Astrocyte (in vitro differentiated cells and primary cell): ENCODE measurements around the gene CMIP. TPM values are rescaled to one million over a fixed set of nuclear protein-coding genes. Genes with fewer than 3 reads are reported as not detected.

Experiments
- DNase-seq: peaks from one replicate; pipeline ENCODE4 v3.0.0-alpha.2; 2010; ENCODE audit warnings: low read depth
- FAIRE-seq: peaks from 2 replicates; lab custom pipeline; 2011; peaks lifted over from hg19 to GRCh38; lab: Jason Lieb, UNC
- H2AFZ ChIP-seq: 2 replicates; pipeline ENCODE4 v1.6.0; 2012; ENCODE audit warnings: low read depth, low read length, inconsistent platforms
- H3K27ac ChIP-seq: 2 replicates; pipeline ENCODE4 v1.5.1; 2011; ENCODE audit warnings: low read depth, low read length, inconsistent platforms
- H3K27me3 ChIP-seq: 2 replicates; pipeline ENCODE4 v1.6.0; 2011; ENCODE audit warnings: low read length, inconsistent platforms; ENCODE audit not compliant: insufficient read depth
- H3K36me3 ChIP-seq: 2 replicates; pipeline ENCODE4 v1.5.1; 2011; ENCODE audit warnings: low read length, inconsistent platforms; ENCODE audit not compliant: insufficient read depth
- H3K4me1 ChIP-seq: 2 replicates; pipeline ENCODE4 v1.5.1; 2011; ENCODE audit warnings: low read length, inconsistent platforms; ENCODE audit not compliant: insufficient read depth
- H3K4me2 ChIP-seq: 2 replicates; pipeline ENCODE4 v1.6.0; 2012; ENCODE audit warnings: low read length, inconsistent platforms
- H3K4me3 ChIP-seq: 2 replicates; pipeline ENCODE4 v1.5.1; 2011; ENCODE audit warnings: low read depth, mild to moderate bottlenecking, low read length, inconsistent platforms; ENCODE audit not compliant: insufficient read depth
- H3K79me2 ChIP-seq: 2 replicates; pipeline ENCODE4 v1.6.0; 2012; ENCODE audit warnings: mild to moderate bottlenecking, low read length, inconsistent platforms; ENCODE audit not compliant: insufficient read depth
- H3K9ac ChIP-seq: 2 replicates; pipeline ENCODE4 v1.6.0; 2012; ENCODE audit warnings: mild to moderate bottlenecking, low read length, inconsistent platforms
- H3K9me3 ChIP-seq: 2 replicates; pipeline ENCODE4 v1.5.1; 2012; ENCODE audit warnings: low read depth, mild to moderate bottlenecking, low read length, inconsistent platforms; ENCODE audit not compliant: insufficient read depth
- H4K20me1 ChIP-seq: 2 replicates; pipeline ENCODE4 v1.6.0; 2012; ENCODE audit warnings: low read length, inconsistent platforms; ENCODE audit not compliant: insufficient read depth
- H3K27ac Mint-ChIP-seq: one replicate; pipeline ENCODE4 v1.8.0; 2021; ENCODE audit warnings: mild to moderate bottlenecking, mixed read lengths; ENCODE audit not compliant: unreplicated experiment
- H3K27me3 Mint-ChIP-seq: one replicate; pipeline ENCODE4 v1.8.0; 2021; ENCODE audit warnings: low read depth, mixed read lengths; ENCODE audit not compliant: unreplicated experiment
- H3K36me3 Mint-ChIP-seq: one replicate; pipeline ENCODE4 v1.8.0; 2021; ENCODE audit warnings: low read depth, mixed read lengths; ENCODE audit not compliant: unreplicated experiment
- H3K4me1 Mint-ChIP-seq: one replicate; pipeline ENCODE4 v1.8.0; 2021; ENCODE audit warnings: low read depth, mixed read lengths; ENCODE audit not compliant: unreplicated experiment
- H3K4me3 Mint-ChIP-seq: one replicate; pipeline ENCODE4 v1.8.0; 2021; ENCODE audit warnings: mild to moderate bottlenecking, moderate library complexity, mixed read lengths; ENCODE audit not compliant: unreplicated experiment
- H3K9me3 Mint-ChIP-seq: one replicate; pipeline ENCODE4 v1.8.0; 2021; ENCODE audit warnings: mild to moderate bottlenecking, mixed read lengths; ENCODE audit not compliant: unreplicated experiment
- EZH2 ChIP-seq: IDR thresholded peaks from 2 replicates; pipeline ENCODE4 v1.6.1; 2012; ENCODE audit warnings: mild to moderate bottlenecking, low read length, inconsistent platforms; ENCODE audit not compliant: insufficient read depth
- total RNA-seq: library from RNA; stranded (reverse); gene quantifications from 2 replicates; pipeline ENCODE4 v1.2.1, GENCODE V29; 2021
- TF ChIP-seq, protein P1 (sequence below): IDR thresholded peaks from 2 replicates; pipeline ENCODE4 v1.5.1; 2011; ENCODE audit warnings: low read depth, mild to moderate bottlenecking, inconsistent platforms, low read length, moderate library complexity; ENCODE audit not compliant: insufficient read depth

CMIP gene
- total RNA-seq, 1 donor from 2014 or later = 71.5 TPM

DNA sequence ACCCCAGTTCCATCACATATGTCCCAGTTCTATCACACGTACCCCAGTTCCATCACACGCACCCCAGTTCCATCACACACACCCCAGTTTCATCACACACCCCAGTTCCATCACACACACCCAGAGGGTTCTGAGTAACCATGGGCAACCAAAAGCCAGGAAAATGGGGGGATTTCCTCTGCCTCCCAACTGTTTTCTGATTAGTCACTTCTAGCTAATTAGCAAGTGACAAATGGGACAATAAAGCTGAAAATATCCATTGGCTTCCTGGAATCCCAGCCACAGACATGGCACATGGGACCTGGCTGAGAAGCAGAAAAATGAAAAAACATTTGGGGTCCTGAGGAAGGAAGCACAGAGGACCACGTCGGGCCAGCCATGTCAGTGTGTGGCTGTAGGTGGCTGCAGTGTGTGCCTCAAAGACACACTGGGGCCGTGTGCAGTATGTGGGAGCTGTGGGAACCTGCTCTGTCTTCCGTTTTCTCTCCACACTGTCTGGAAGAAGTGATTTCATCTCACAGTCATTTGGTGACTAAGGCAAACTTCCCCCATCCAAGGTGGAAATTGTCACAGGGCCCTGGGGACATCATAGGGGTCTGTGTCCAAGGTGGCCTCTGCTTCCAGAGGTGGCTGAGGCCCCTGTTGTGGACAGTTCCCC, 106.7 kb downstream of the CMIP start:
- peak overlapping the region; percentile 67 for H3K9ac ChIP-seq
- Mint-ChIP-seq H3K4me1 (peaks cover 33% of the 10 kb centered on the region), H3K27me3 (no peaks in the 10 kb centered on the region), H3K9me3 (no peaks in the 10 kb centered on the region), H3K36me3 (peaks cover 5% of the 10 kb centered on the region), H3K4me3 (no peak overlapping the region), H3K27ac (peak overlapping the region; percentile 94)
- H3K4me2 ChIP-seq = peak overlapping the region; percentile 72
- peak overlapping the region; percentile 73 for H3K27ac ChIP-seq
- H3K79me2 ChIP-seq = peaks cover 81% of the 10 kb centered on the region
- H4K20me1 ChIP-seq = peaks cover 72% of the 10 kb centered on the region
- H2AFZ ChIP-seq = no peak overlapping the region
- FAIRE-seq (no peak), DNase-seq (peak; percentile 78)
- H3K27me3 ChIP-seq = no peaks in the 10 kb centered on the region
- no peak for TF ChIP-seq EZH2
- TF ChIP-seq, protein P1, sequence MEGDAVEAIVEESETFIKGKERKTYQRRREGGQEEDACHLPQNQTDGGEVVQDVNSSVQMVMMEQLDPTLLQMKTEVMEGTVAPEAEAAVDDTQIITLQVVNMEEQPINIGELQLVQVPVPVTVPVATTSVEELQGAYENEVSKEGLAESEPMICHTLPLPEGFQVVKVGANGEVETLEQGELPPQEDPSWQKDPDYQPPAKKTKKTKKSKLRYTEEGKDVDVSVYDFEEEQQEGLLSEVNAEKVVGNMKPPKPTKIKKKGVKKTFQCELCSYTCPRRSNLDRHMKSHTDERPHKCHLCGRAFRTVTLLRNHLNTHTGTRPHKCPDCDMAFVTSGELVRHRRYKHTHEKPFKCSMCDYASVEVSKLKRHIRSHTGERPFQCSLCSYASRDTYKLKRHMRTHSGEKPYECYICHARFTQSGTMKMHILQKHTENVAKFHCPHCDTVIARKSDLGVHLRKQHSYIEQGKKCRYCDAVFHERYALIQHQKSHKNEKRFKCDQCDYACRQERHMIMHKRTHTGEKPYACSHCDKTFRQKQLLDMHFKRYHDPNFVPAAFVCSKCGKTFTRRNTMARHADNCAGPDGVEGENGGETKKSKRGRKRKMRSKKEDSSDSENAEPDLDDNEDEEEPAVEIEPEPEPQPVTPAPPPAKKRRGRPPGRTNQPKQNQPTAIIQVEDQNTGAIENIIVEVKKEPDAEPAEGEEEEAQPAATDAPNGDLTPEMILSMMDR = no peak
- H3K36me3 ChIP-seq = no peaks in the 10 kb centered on the region
- H3K4me1 ChIP-seq = peaks cover 38% of the 10 kb centered on the region
- H3K9me3 ChIP-seq = no peaks in the 10 kb centered on the region
- H3K4me3 ChIP-seq = no peak overlapping the region

GRCh38 chr16:81551821-81552304, 107.3 kb downstream of the CMIP start:
- Histone ChIP-seq H3K9me3 (no peaks in the 10 kb centered on the region), H3K27ac (peak overlapping the region; percentile 73), H3K9ac (peak overlapping the region; percentile 67), H4K20me1 (peaks cover 74% of the 10 kb centered on the region), H3K36me3 (no peaks in the 10 kb centered on the region), H3K27me3 (no peaks in the 10 kb centered on the region), H3K4me3 (no peak overlapping the region), H3K4me2 (peak overlapping the region; percentile 72), H2AFZ (no peak overlapping the region), H3K4me1 (peaks cover 38% of the 10 kb centered on the region), H3K79me2 (peaks cover 82% of the 10 kb centered on the region)
- Mint-ChIP-seq H3K4me3 (peak overlapping the region; percentile 34), H3K27ac (peak overlapping the region; percentile 94), H3K27me3 (no peaks in the 10 kb centered on the region), H3K36me3 (peaks cover 4% of the 10 kb centered on the region), H3K9me3 (no peaks in the 10 kb centered on the region), H3K4me1 (peaks cover 36% of the 10 kb centered on the region)
- TF ChIP-seq, protein P1 = no peak
- TF ChIP-seq EZH2 = no peak
- DNase-seq (peak; percentile 82), FAIRE-seq (no peak)

DNA sequence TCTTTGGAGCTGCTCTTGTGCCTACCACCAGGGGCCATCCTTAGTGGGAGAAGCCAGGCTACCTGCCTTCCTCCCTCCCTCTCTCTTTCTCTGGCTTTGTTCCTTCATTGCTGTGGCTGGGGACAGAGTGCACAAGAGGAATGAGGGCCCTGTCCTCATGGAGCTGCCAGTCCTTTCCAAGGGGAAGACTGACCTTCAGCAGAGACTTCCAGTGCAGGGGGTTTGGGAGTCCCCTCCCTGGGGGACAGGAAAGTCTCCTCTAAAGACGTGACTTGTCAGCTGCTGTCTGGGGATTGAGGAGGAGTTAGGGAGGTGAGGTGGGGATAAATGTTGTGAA, 108.1 kb downstream of the CMIP start:
- no peak overlapping the region for H3K4me3 ChIP-seq
- no peaks in the 10 kb centered on the region for H3K9me3 Mint-ChIP-seq
- peak overlapping the region; percentile 73 for H3K27ac ChIP-seq
- peaks cover 84% of the 10 kb centered on the region for H3K79me2 ChIP-seq
- peaks cover 4% of the 10 kb centered on the region for H3K36me3 Mint-ChIP-seq
- no peaks in the 10 kb centered on the region for H3K27me3 Mint-ChIP-seq
- FAIRE-seq (no peak), DNase-seq (no peak)
- no peaks in the 10 kb centered on the region for H3K9me3 ChIP-seq
- no peaks in the 10 kb centered on the region for H3K27me3 ChIP-seq
- peak overlapping the region; percentile 67 for H3K9ac ChIP-seq
- H3K27ac Mint-ChIP-seq = peak overlapping the region; percentile 94
- TF ChIP-seq, protein P1 = no peak
- TF ChIP-seq EZH2 = no peak
- H3K4me1 Mint-ChIP-seq = peaks cover 37% of the 10 kb centered on the region
- peak overlapping the region; percentile 72 for H3K4me2 ChIP-seq
- no peak overlapping the region for H2AFZ ChIP-seq
- no peaks in the 10 kb centered on the region for H3K36me3 ChIP-seq
- H3K4me3 Mint-ChIP-seq = no peak overlapping the region
- peaks cover 74% of the 10 kb centered on the region for H4K20me1 ChIP-seq
- peaks cover 38% of the 10 kb centered on the region for H3K4me1 ChIP-seq
